Fibroblast of lung (primary cell): Measurements from ENCODE around the gene ECPAS. TPM values are rescaled to one million over a fixed set of nuclear protein-coding genes. Genes with fewer than 3 reads are reported as not detected.

ENCODE experiments used
- DNase-seq, 2 donors: peaks; one replicate each; pipeline versions ENCODE4 v3.0.0 to v3.0.0-alpha.2; 2010; ENCODE audit warnings: low read depth in 2 of 2
- H2AFZ ChIP-seq: 2 replicates; pipeline ENCODE4 v1.5.1; 2012; ENCODE audit warnings: low read length, control low read depth, inconsistent platforms
- H3K27ac ChIP-seq: 2 replicates; pipeline ENCODE4 v1.5.1; 2011; ENCODE audit warnings: low read length, control low read depth; ENCODE audit not compliant: insufficient read depth
- H3K27me3 ChIP-seq: 2 replicates; pipeline ENCODE4 v1.5.1; 2011; ENCODE audit warnings: mild to moderate bottlenecking, low read length; ENCODE audit not compliant: control insufficient read depth, insufficient read depth
- H3K36me3 ChIP-seq: 2 replicates; pipeline ENCODE4 v1.5.1; 2011; ENCODE audit warnings: low read length; ENCODE audit not compliant: control insufficient read depth, insufficient read depth
- H3K4me1 ChIP-seq: 2 replicates; pipeline ENCODE4 v1.5.1; 2011; ENCODE audit warnings: low read length; ENCODE audit not compliant: control insufficient read depth, insufficient read depth; ENCODE audit errors: extremely low read depth
- H3K4me2 ChIP-seq: 2 replicates; pipeline ENCODE4 v1.5.1; 2011; ENCODE audit warnings: low read length, control low read depth; ENCODE audit not compliant: insufficient read depth; ENCODE audit errors: extremely low read depth
- H3K4me3 ChIP-seq, 4 experiments: fragments of 200-600 bp in 1 of 4; sonication (generic) in 1 of 4; replicated peaks in 1 of 4; 2 replicates each; pipeline ENCODE4 v1.5.1; 2011 to 2016; ENCODE audit warnings: low read length in 4 of 4, low read depth in 3 of 4, mild to moderate bottlenecking in 3 of 4, control low read depth in 2 of 4, inconsistent platforms in 1 of 4, mixed read lengths in 1 of 4; ENCODE audit not compliant: insufficient read depth in 1 of 4; ENCODE audit errors: control extremely low read depth in 1 of 4
- H3K79me2 ChIP-seq: 2 replicates; pipeline ENCODE4 v1.5.1; 2012; ENCODE audit warnings: mild to moderate bottlenecking, low read length, inconsistent platforms; ENCODE audit not compliant: control insufficient read depth, insufficient read depth
- H3K9ac ChIP-seq: 2 replicates; pipeline ENCODE4 v1.5.1; 2011; ENCODE audit warnings: mild to moderate bottlenecking, low read length, control low read depth; ENCODE audit not compliant: insufficient read depth
- H3K9me3 ChIP-seq: 2 replicates; pipeline ENCODE4 v1.5.1; 2012; ENCODE audit warnings: low read depth, low read length; ENCODE audit not compliant: control insufficient read depth, insufficient read depth
- H4K20me1 ChIP-seq: 2 replicates; pipeline ENCODE4 v1.5.1; 2011; ENCODE audit warnings: low read length; ENCODE audit not compliant: control insufficient read depth, insufficient read depth; ENCODE audit errors: extremely low read depth
- CTCF ChIP-seq, 2 donors: IDR thresholded peaks in 1 of 2; conservative IDR thresholded peaks in 1 of 2; 1 replicate in 1 of 2; 2 replicates in 1 of 2; pipeline ENCODE4 v1.5.1; 2011 to 2012; ENCODE audit warnings: low read length in 2 of 2, control low read depth in 1 of 2, inconsistent platforms in 1 of 2, low read depth in 1 of 2, mild to moderate bottlenecking in 1 of 2
- EZH2 ChIP-seq: IDR thresholded peaks from 2 replicates; pipeline ENCODE4 v1.5.1; 2012; ENCODE audit warnings: low read length, control low read depth, mild to moderate bottlenecking; ENCODE audit errors: missing control alignments
- polyA plus RNA-seq, 2 donors: library from polyadenylated mRNA; depleted of rRNA in 1 of 2; stranded (reverse) in 1 of 2; unstranded in 1 of 2; fragments of >200 nt; gene quantifications; 2 replicates each; pipeline ENCODE4 v1.2.1, GENCODE V29; 2011 to 2012; ENCODE audit warnings: missing spikeins in 1 of 2
- total RNA-seq: library from RNA; depleted of rRNA; stranded (reverse); fragments of >200 nt; gene quantifications from 2 replicates; pipeline ENCODE4 v1.2.1, GENCODE V29; 2014

ECPAS gene
- total and polyA plus RNA-seq, 2 donors (not counting 1 experiment from before 2014, with no cell fraction given): 42.9 to 140 TPM

DNA sequence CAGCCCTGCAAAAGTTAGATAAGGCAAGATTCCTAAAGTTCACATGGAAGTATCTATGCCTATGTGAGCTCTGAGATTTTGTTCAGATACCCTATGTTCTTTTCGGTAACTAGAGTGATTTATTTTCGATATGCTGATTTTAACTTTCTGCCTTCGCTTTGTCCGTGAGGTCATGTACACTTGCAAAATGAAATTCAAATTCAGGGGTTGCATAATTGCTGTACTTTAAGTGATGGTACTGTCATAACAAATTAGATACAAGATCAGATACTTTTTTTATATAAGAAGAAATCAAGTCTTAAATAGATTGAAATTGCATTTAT lies 350 bp upstream of the ECPAS start:
- DNase-seq: no peak
- H3K9me3 ChIP-seq: no peaks in the 10 kb centered on the region
- no peaks in the 10 kb centered on the region for H3K36me3 ChIP-seq
- H3K27ac ChIP-seq: peak overlapping the region; percentile 79
- H3K79me2 ChIP-seq: peaks cover 36% of the 10 kb centered on the region
- H3K4me3 ChIP-seq: peak overlapping the region; percentile 69 to 97 (median 80)
- peaks cover 4% of the 10 kb centered on the region for H3K4me1 ChIP-seq
- TF ChIP-seq CTCF (conservative IDR thresholded peaks at IDR 0.05 in 1 of 2, IDR thresholded peaks at IDR 0.05 in 1 of 2; ENCODE audit: low read depth in 1 of 2, low read length in 2 of 2) (no peak), EZH2 (no peak)
- H3K4me2 ChIP-seq: peak overlapping the region; percentile 98
- H4K20me1 ChIP-seq: no peaks in the 10 kb centered on the region
- peak overlapping the region; percentile 83 for H3K9ac ChIP-seq
- H2AFZ ChIP-seq: peak overlapping the region; percentile 96
- no peaks in the 10 kb centered on the region for H3K27me3 ChIP-seq

DNA sequence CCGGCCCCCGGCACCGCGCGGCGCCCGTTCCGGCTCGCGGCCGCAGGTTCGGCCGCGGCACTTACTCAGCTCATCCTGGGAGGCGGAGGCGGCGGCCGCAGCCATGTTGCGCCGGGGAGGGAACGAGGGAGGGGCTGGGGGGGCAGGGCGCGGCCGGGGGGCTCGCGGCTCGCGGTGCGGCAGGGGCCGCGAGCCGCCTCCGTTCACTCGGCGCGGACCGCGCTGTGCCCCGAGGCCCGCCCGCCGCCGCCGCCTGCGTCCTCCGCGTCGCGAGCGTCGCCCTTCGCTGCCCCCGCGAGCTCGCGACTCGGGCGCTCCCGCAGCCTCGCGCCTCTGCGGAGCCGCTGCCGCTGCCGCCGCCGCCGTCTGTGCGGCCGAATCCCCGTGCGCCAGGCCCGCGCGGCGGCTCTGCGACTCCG lies 735 bp downstream of the ECPAS start:
- Histone ChIP-seq H3K27ac (no peak overlapping the region), H2AFZ (no peak overlapping the region), H3K4me2 (no peak overlapping the region), H4K20me1 (no peaks in the 10 kb centered on the region), H3K27me3 (no peaks in the 10 kb centered on the region), H3K36me3 (no peaks in the 10 kb centered on the region), H3K4me1 (peaks cover 4% of the 10 kb centered on the region), H3K4me3 (peak overlapping the region in 2 of 4 experiments; percentile 70 to 83), H3K9ac (peak overlapping the region; percentile 84), H3K9me3 (no peaks in the 10 kb centered on the region), H3K79me2 (peaks cover 47% of the 10 kb centered on the region)
- DNase-seq: no peak
- no peak for TF ChIP-seq EZH2
- no peak for TF ChIP-seq CTCF (conservative IDR thresholded peaks at IDR 0.05 in 1 of 2, IDR thresholded peaks at IDR 0.05 in 1 of 2; ENCODE audit: low read depth in 1 of 2, low read length in 2 of 2)

- no peaks in the 10 kb centered on the region for H4K20me1 ChIP-seq
- H3K4me3 ChIP-seq: peak overlapping the region; percentile 69 to 85 (median 76)
- no peaks in the 10 kb centered on the region for H3K27me3 ChIP-seq
- TF ChIP-seq CTCF (conservative IDR thresholded peaks at IDR 0.05 in 1 of 2, IDR thresholded peaks at IDR 0.05 in 1 of 2; ENCODE audit: low read depth in 1 of 2, low read length in 2 of 2) (no peak), EZH2 (no peak)
- H3K9me3 ChIP-seq: no peaks in the 10 kb centered on the region
- H3K4me1 ChIP-seq: peaks cover 4% of the 10 kb centered on the region
- H2AFZ ChIP-seq: peak overlapping the region; percentile 77
- peaks cover 51% of the 10 kb centered on the region for H3K79me2 ChIP-seq
- no peaks in the 10 kb centered on the region for H3K36me3 ChIP-seq
- H3K4me2 ChIP-seq: peak overlapping the region; percentile 91
- H3K9ac ChIP-seq: peak overlapping the region; percentile 84
- peak; percentile 68 to 74 for DNase-seq
- H3K27ac ChIP-seq: peak overlapping the region; percentile 78
Observed at GRCh38 chr9:111482694-111483438, 1.3 kb downstream of the ECPAS start.
